CD14-positive monocyte (primary cell): ENCODE data around the gene SETSIP. TPM values are rescaled to one million over a fixed set of nuclear protein-coding genes. Genes with fewer than 3 reads are reported as not detected.

Source experiments
- DNase-seq, 3 donors: peaks; one replicate each; pipeline ENCODE4 v3.0.0-alpha.2; 2011 to 2022
- H2AFZ ChIP-seq: 2 replicates; pipeline ENCODE4 v1.6.0; 2012; ENCODE audit warnings: mild to moderate bottlenecking, low read depth, low read length, inconsistent platforms; ENCODE audit not compliant: insufficient read depth, poor library complexity, severe bottlenecking
- H3K27ac ChIP-seq, 2 donors: 1 replicate in 1 of 2; 2 replicates in 1 of 2; pipeline ENCODE4 v1.5.1; 2012 to 2013; ENCODE audit warnings: low read length in 2 of 2, control low read depth in 1 of 2, inconsistent platforms in 1 of 2, low read depth in 1 of 2, mild to moderate bottlenecking in 1 of 2
- H3K27me3 ChIP-seq, 2 donors: one replicate each; pipeline versions ENCODE4 v1.6.0 to v1.6.1; 2011 to 2013; ENCODE audit warnings: low read length in 2 of 2; ENCODE audit not compliant: control insufficient read depth in 2 of 2, insufficient read depth in 2 of 2
- H3K36me3 ChIP-seq, 2 donors: replicated peaks in 1 of 2; 1 replicate in 1 of 2; 2 replicates in 1 of 2; pipeline versions ENCODE4 v1.5.1 to v1.6.1; 2012 to 2013; ENCODE audit warnings: low read length in 2 of 2, control low read depth in 1 of 2, inconsistent platforms in 1 of 2, mild to moderate bottlenecking in 1 of 2; ENCODE audit not compliant: insufficient read depth in 2 of 2, control insufficient read depth in 1 of 2
- H3K4me1 ChIP-seq, 2 donors: 1 replicate in 1 of 2; 2 replicates in 1 of 2; pipeline versions ENCODE4 v1.5.1 to v1.6.1; 2012 to 2013; ENCODE audit warnings: low read length in 2 of 2, control low read depth in 1 of 2, inconsistent platforms in 1 of 2, mild to moderate bottlenecking in 1 of 2, moderate library complexity in 1 of 2; ENCODE audit not compliant: insufficient read depth in 2 of 2, control insufficient read depth in 1 of 2
- H3K4me2 ChIP-seq: replicated peaks from 2 replicates; pipeline ENCODE3; 2012; ENCODE audit warnings: low read length, moderate library complexity, mild to moderate bottlenecking; ENCODE audit not compliant: poor library complexity, severe bottlenecking; ENCODE audit errors: extremely low read depth
- H3K4me3 ChIP-seq, 3 experiments: fragments of 200-600 bp in 1 of 3; sonication (generic) in 1 of 3; replicated peaks in 1 of 3; 1 replicate in 2 of 3; 2 replicates in 1 of 3; pipeline ENCODE4 v1.5.1; 2011 to 2013; ENCODE audit warnings: low read length in 3 of 3, mild to moderate bottlenecking in 3 of 3, control low read depth in 2 of 3, low read depth in 2 of 3, inconsistent platforms in 1 of 3, moderate library complexity in 1 of 3
- H3K79me2 ChIP-seq: 2 replicates; pipeline ENCODE4 v1.6.0; 2012; ENCODE audit warnings: mild to moderate bottlenecking, control low read depth, inconsistent platforms, low read length, moderate library complexity; ENCODE audit not compliant: insufficient read depth
- H3K9ac ChIP-seq: 2 replicates; pipeline ENCODE4 v1.6.0; 2017; ENCODE audit warnings: low read length, mild to moderate bottlenecking; ENCODE audit not compliant: insufficient read depth, poor library complexity, severe bottlenecking
- H3K9me3 ChIP-seq, 2 donors: replicated peaks in 1 of 2; 1 replicate in 1 of 2; 2 replicates in 1 of 2; pipeline versions ENCODE4 v1.5.1 to v1.6.1; 2012 to 2013; ENCODE audit warnings: low read length in 2 of 2, control low read depth in 1 of 2; ENCODE audit not compliant: control insufficient read depth in 1 of 2, insufficient read depth in 1 of 2
- H4K20me1 ChIP-seq: 2 replicates; pipeline ENCODE4 v1.6.0; 2012; ENCODE audit warnings: mild to moderate bottlenecking, low read length, control low read depth, moderate library complexity; ENCODE audit not compliant: insufficient read depth
- H3K27ac Mint-ChIP-seq, 7 donors: one replicate each; pipeline ENCODE4 v1.8.0; 2020; ENCODE audit warnings: mild to moderate bottlenecking in 7 of 7, mixed read lengths in 7 of 7, moderate library complexity in 6 of 7, inconsistent platforms in 2 of 7
- H3K27me3 Mint-ChIP-seq, 3 donors: one replicate each; pipeline ENCODE4 v1.8.0; 2021 to 2022; ENCODE audit warnings: low read depth in 3 of 3, mild to moderate bottlenecking in 3 of 3, mixed read lengths in 3 of 3, moderate library complexity in 3 of 3, inconsistent platforms in 1 of 3
- H3K36me3 Mint-ChIP-seq, 2 donors: one replicate each; pipeline ENCODE4 v1.8.0; 2020; ENCODE audit warnings: mixed read lengths in 2 of 2, inconsistent platforms in 1 of 2, mild to moderate bottlenecking in 1 of 2
- H3K4me1 Mint-ChIP-seq: one replicate; pipeline ENCODE4 v1.8.0; 2020; ENCODE audit warnings: mild to moderate bottlenecking, mixed read lengths
- H3K4me3 Mint-ChIP-seq, 2 donors: one replicate each; pipeline ENCODE4 v1.8.0; 2020; ENCODE audit warnings: mild to moderate bottlenecking in 2 of 2, mixed read lengths in 2 of 2, moderate library complexity in 1 of 2
- H3K9me3 Mint-ChIP-seq, 7 donors: one replicate each; pipeline ENCODE4 v1.8.0; 2020 to 2022; ENCODE audit warnings: mixed read lengths in 7 of 7, mild to moderate bottlenecking in 6 of 7, moderate library complexity in 6 of 7, inconsistent platforms in 2 of 7
- WGBS: methylation state at CpG from one replicate; pipeline ENCODE4 v1.1.5; 2013; ENCODE audit warnings: missing lambda C conversion rate; ENCODE audit not compliant: insufficient coverage; 5-methylcytosine and 5-hydroxymethylcytosine counted together
- intact Hi-C, 2 donors: fragments of 100-400 bp; cut with micrococcal nuclease; formaldehyde crosslinking; loops; one replicate each; pipeline versions ENCODE4 v1.15.0 to v1.15.1; 2023
- polyA plus RNA-seq, 3 donors: library from polyadenylated mRNA; depleted of rRNA in 1 of 3; unstranded in 2 of 3; stranded (reverse) in 1 of 3; fragments of 300-500 nt in 2 of 3; fragments of >200 nt in 1 of 3; fragmentation: Illumina TruSeq in 2 of 3; gene quantifications; 1 replicate in 2 of 3; 2 replicates in 1 of 3; pipeline ENCODE4 v1.2.3, GENCODE V29; 2012 to 2021
- TF ChIP-seq, protein P1 (sequence below): fragments of 200-600 bp; IDR thresholded peaks from one replicate; pipeline ENCODE4 v1.8.0; 2022; ENCODE audit warnings: antibody characterized with exemption, mild to moderate bottlenecking

Gene SETSIP
- polyA plus RNA-seq, 3 donors = not detected

GRCh38 chr1:92037400-92037799 is 37.8 kb downstream of the SETSIP start:
- Histone ChIP-seq H3K4me2 (no peak overlapping the region), H3K36me3 (no peaks in the 10 kb centered on the region), H3K9ac (no peak overlapping the region), H3K4me1 (no peaks in the 10 kb centered on the region), H3K79me2 (no peaks in the 10 kb centered on the region), H2AFZ (no peak overlapping the region), H4K20me1 (no peaks in the 10 kb centered on the region), H3K4me3 (no peak overlapping the region), H3K9me3 (no peaks in the 10 kb centered on the region), H3K27me3 (no peaks in the 10 kb centered on the region), H3K27ac (no peak overlapping the region)
- Mint-ChIP-seq H3K4me1 (no peaks in the 10 kb centered on the region), H3K4me3 (no peak overlapping the region), H3K27me3 (peaks cover 6 to 9% (median 8%) of the 10 kb centered on the region in 3 donors), H3K9me3 (no peaks in the 10 kb centered on the region), H3K27ac (no peak overlapping the region), H3K36me3 (no peaks in the 10 kb centered on the region)
- WGBS = 96% methylated on average over 4 of the region's 6 CpGs
- intact Hi-C loops = no loop called here
- TF ChIP-seq, protein P1, sequence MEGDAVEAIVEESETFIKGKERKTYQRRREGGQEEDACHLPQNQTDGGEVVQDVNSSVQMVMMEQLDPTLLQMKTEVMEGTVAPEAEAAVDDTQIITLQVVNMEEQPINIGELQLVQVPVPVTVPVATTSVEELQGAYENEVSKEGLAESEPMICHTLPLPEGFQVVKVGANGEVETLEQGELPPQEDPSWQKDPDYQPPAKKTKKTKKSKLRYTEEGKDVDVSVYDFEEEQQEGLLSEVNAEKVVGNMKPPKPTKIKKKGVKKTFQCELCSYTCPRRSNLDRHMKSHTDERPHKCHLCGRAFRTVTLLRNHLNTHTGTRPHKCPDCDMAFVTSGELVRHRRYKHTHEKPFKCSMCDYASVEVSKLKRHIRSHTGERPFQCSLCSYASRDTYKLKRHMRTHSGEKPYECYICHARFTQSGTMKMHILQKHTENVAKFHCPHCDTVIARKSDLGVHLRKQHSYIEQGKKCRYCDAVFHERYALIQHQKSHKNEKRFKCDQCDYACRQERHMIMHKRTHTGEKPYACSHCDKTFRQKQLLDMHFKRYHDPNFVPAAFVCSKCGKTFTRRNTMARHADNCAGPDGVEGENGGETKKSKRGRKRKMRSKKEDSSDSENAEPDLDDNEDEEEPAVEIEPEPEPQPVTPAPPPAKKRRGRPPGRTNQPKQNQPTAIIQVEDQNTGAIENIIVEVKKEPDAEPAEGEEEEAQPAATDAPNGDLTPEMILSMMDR = no peak
- no peak for DNase-seq

GRCh38 chr1:92031281-92032110 is 43.7 kb downstream of the SETSIP start:
- H3K9me3 Mint-ChIP-seq = peaks cover under 1 to 17% (median 4%) of the 10 kb centered on the region in 7 donors
- intact Hi-C loops = no loop called here
- H3K4me3 ChIP-seq = no peak overlapping the region
- H3K9ac ChIP-seq = no peak overlapping the region
- H3K9me3 ChIP-seq = peaks cover 2 to 6% of the 10 kb centered on the region in 2 donors
- H3K36me3 Mint-ChIP-seq = peaks cover 0 to 6% of the 10 kb centered on the region in 2 donors
- H2AFZ ChIP-seq = no peak overlapping the region
- peaks cover 28 to 39% of the 10 kb centered on the region in 2 donors for H3K27me3 ChIP-seq
- peaks cover 10 to 11% of the 10 kb centered on the region in 2 donors for H3K4me1 ChIP-seq
- peaks cover 11% of the 10 kb centered on the region for H3K4me1 Mint-ChIP-seq
- peak overlapping the region in 1 of 2 donors; percentile 85 for H3K4me3 Mint-ChIP-seq
- peaks cover 36 to 49% (median 45%) of the 10 kb centered on the region in 3 donors for H3K27me3 Mint-ChIP-seq
- no peak overlapping the region for H3K4me2 ChIP-seq
- no peak overlapping the region for H3K27ac Mint-ChIP-seq
- DNase-seq = no peak
- H4K20me1 ChIP-seq = no peaks in the 10 kb centered on the region
- H3K27ac ChIP-seq = no peak overlapping the region
- TF ChIP-seq, protein P1 = no peak
- no peaks in the 10 kb centered on the region for H3K79me2 ChIP-seq
- no CpG with 5 or more reads among the region's 6 CpGs for WGBS
- no peaks in the 10 kb centered on the region for H3K36me3 ChIP-seq
